Superior temporal gyrus (tissue), 1 donor: ENCODE results near the gene TUFM.
"Not testable (repeated sequence)": the region's sequence is repeated elsewhere in the genome, so short reads cannot be mapped to it uniquely, and the experiment has no call there.

Experiments used
- DNase-seq: peaks from one replicate; pipeline ENCODE4 v3.0.0-alpha.2; 2016; ENCODE audit errors: extremely low spot score

The TUFM gene

DNA sequence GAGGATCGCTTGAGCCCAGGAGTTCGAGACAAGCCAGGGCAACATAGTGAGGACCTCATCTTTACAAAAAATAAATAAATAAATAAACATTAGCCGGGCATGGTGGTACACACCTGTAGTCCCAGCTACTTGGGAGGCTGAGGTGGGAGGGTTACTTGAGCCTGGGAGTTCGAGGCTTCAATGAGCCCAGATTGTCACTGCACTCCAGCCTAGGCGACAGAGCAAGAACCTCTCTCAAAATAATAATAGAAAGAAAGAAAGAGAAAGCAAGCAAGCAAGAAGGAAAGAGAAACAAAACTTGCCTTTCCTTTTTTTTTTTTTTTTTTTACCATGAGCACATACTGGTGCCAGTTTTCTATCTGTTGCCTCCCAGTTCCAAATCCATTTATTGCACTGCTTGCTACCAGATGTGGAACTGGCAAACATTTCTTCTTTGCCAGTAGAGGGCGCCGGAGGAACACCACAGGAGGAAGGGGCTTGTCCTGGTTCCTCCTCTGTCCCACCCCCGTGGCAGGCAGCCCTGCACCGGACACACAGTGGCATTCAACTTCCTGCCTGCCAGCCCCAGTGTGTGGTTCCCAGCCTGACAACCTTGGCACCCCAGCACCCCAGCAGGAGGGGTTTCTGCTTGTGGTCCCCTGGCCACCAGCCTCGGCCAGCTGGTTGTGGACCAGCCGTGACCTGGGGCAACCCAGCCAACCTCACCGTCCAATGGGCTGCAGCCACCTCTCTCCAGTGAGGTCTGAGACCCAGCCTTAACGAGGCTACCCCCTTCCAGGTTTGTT lies 43.7 kb downstream of the TUFM start:
- not testable (repeated sequence) for DNase-seq
